Activated CD4-positive, alpha-beta T cell treated with anti-CD3 and anti-CD28 coated beads, Interleukin-2, amount 50 U/mL, for 24 hours (primary cell): ENCODE data around the gene GGA1.
"Not testable (repeated sequence)": the region's sequence is repeated elsewhere in the genome, so short reads cannot be mapped to it uniquely, and the experiment has no call there.

Experiments used
- DNase-seq, 2 donors: peaks; one replicate each; pipeline ENCODE4 v3.0.0-alpha.2; 2020; ENCODE audit warnings: low read depth in 1 of 2, low spot score in 1 of 2

GGA1 gene

DNA sequence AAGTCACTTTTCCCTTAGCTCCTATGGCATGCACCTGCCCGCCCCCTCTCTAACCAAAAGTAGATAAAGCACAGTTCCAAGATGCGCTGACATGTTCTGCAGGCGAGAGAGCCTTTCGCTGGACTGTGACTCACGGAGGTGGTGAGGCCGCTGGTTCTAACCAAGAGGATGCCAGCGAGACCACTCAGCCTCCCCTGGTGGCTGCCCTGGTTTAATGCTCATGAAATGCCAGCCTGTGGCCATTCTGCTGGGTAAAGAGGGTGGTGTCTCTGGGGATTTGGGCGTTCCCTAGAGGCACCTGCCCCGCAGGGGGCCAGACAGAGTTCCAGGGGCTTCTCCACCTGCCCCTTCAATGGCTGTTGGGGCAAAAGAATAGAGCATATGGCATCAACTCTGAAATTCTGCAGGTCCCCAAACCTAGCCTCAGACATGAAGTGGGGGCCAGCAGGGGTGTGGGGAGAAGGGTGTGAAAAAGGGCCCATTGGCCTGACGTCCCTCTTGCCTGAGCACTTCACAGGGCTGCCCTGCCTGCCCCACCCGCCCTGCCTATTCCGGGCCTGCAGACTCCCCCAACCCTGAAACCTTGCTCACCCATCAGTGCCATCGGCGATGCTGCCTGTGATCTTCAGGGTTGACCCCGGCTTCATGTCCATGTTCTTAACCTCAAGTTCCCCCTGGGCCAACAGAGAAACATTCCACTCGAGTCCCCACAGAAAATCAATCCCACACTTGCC, 37.2 kb upstream of the GGA1 start:
- DNase-seq, result no peak

- DNase-seq, result no peak
Observed at GRCh38 chr22:37571992-37572373, 36.7 kb upstream of the GGA1 start.

DNA sequence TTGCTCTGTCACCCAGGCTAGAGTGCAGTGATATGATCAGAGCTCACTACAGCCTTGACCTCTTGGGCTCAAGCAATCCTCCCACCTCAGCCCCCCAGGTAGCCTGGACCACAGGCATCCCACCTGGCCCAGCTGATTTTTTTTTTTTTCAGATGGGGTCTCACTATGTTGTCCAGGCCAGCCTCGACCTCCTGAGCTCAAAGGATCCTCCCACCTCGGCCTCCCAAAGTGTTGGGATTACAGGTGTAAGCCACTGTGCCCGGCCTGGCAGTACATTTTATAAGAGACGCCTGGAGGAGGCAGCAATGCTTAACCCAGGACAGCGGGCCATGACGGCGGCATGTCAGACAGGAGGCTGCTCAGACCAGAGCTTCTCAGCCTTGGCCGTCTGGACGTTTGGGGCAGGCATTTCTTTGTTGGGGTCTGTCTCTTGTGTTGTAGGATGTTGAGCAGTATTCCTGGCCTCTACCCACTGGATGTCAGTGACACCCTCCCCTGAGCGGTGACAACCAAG, 33.1 kb upstream of the GGA1 start:
- no peak for DNase-seq

DNA sequence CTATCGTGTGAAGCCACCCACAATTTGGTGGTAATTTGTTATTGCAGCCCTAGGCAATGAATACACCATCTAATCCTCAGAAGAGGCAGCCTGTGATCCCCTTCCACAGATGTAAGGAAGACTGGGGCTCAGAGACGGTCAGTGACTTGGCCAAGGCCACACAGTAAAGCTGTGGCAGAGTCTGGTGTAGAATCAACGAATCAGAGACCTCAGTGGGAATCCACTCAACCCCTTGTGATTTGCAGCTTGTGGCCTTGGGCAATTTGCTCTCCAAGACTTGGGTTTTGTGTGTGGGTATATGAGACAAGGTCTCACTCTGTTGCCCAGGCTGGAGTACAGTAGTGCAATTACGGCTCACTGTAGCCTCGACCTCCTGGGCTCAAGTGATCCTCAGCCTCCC, 30.6 kb upstream of the GGA1 start:
- no peak for DNase-seq

- DNase-seq, result no peak
Observed at GRCh38 chr22:37581504-37581903, 27.1 kb upstream of the GGA1 start.

GRCh38 chr22:37582526-37582925, 26.1 kb upstream of the GGA1 start:
- no peak for DNase-seq

DNA sequence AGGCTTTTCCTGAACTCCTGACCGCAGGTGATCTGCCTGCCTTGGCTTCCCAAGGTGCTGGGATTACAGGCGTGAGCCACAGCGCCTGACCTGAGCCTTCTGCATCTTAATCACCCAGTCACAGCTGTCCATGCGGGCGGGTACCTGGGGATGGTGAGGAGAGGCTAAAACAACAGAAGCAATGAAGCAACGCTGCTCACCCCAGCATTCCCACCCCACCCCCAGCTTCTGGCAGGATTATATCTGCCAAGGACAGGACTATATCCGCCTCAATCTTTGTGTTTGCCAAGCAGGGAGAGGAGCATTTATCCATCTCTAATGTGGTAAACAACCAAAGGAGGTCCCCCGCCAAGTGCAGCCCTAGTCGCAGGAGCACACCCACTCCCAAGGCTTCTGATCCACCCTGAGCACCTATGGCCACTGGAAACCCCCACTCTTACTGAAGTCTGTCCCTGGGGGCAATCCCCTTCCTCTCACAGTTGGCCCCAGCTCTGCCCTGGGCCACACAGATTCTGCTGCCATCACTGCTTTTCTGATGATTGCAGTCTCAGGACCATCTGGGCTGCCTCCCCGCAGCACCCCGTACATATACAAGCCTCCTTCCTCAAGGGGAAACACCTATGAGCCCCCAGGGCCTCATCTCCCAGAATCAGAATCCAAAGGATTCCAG, 20.0 kb upstream of the GGA1 start:
- DNase-seq, result no peak

GRCh38 chr22:37589636-37590035, 19.0 kb upstream of the GGA1 start:
- DNase-seq, result no peak

GRCh38 chr22:37591081-37591480, 17.6 kb upstream of the GGA1 start:
- DNase-seq, result not testable (repeated sequence)

- no peak for DNase-seq
Observed at GRCh38 chr22:37591823-37592404, 16.7 kb upstream of the GGA1 start.

GRCh38 chr22:37594237-37594636, 14.4 kb upstream of the GGA1 start:
- no peak for DNase-seq

GRCh38 chr22:37599153-37599552, 9.5 kb upstream of the GGA1 start:
- no peak for DNase-seq

- DNase-seq, result no peak
Observed at GRCh38 chr22:37601203-37601539, 7.5 kb upstream of the GGA1 start.

DNA sequence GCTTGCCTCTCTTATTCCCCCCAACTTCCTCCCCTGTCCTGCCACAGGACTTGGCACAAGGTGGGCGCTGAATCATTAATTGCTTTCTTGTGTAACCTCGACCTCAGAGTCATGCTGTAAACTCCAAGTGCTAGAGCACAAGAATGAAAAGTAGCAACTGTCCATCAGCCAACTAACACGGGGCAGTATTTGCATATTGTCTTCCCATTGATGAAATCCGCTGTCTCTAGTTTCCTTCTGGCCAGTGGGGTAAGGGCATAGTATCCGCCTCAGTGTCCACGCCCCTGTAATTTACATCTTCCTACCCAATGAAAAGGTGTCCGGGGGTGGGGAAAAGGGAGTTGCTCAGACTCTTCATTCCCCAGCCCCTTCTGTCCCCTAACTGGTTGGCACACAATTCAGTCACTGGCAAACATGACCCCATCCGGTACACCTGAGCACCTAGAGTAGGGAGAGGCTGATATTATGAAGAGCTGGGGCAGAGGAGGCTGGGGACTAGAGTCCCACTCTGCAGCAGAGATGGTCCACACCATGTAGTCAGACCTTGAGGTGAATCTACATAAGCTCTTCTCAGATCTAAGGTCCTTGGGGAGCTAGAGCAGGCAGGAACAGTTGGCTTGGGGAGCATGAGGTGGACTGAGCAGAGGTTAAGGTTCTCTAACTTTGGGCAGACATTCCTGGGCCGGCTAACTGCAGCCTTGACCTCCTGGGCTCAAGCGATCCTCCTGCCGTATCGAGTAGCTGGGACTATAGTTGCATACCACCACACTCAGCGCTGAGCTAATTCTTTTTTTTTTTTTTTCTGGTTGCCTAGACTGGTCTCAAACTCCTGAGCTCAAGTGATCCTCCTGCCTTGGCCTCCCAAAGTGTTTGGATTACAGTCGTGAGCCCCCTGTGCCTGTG, 6.8 kb upstream of the GGA1 start:
- DNase-seq, result no peak

DNA sequence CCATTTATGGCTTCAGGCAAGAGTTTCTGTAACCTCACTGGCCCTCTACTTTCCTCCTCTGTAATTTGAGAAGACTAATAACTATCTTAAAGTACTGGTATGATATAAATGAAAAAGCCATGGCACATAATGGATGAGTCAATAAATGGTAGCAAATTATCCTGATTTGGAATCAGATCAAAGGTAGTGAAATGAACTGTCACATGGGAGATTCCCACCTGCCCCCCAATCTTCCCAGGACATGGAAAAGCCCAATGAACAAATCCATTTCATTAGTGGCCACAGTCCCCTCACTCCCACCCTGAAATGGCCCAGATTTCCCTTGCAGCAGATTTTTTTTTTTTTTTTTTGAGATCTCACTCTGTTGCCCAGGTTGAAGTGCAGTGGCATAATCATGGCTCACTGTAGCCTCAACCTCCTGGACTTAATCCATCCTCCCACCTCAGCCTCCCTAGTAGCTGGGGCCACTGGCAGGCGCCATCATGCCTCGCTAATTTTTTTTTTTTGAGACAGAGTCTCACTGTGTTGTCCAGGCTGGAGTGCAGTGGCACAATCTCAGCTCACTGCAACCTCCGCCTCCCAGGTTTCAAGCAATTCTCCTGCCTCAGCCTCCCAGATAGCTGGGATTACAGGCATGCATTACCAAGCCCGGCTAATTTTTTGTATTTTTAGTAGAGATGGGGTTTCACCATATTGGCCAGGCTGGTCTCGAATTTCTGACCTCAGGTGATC, 5.9 kb upstream of the GGA1 start:
- DNase-seq, result not testable (repeated sequence)

DNA sequence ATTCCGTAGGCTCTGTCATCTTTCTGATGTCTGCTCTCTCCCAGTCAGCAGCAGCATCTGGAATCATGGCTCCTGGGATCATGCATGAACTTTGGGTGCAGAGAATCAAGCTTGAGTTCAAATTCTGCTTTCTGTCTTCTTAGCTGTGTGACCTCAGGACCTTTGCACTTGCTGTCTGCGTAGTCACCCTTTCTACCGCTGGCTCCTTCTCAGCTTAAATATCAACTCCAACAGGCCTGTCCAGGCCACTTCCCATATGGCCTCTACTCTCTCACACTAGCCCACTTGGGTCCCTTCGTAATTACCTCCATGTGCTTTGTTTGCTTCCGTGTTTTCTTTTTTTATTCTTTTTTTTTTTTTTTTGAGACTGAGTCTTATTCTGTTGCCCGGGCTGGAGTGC, 4.6 kb upstream of the GGA1 start:
- no peak for DNase-seq

- DNase-seq, result peak in 1 of 2 donors; percentile 29
Observed at GRCh38 chr22:37604875-37605274, 3.8 kb upstream of the GGA1 start.

GRCh38 chr22:37607010-37607934, 1.4 kb upstream of the GGA1 start:
- DNase-seq, result peak; percentile 83 to 88

GRCh38 chr22:37607935-37608476, 628 bp upstream of the GGA1 start:
- no peak for DNase-seq
